HuH-7.5 (cell line): ENCODE measurements around the gene DCBLD1.
A peak's percentile ranks its signal among the peaks of the same experiment; 100 is the strongest.
"Not testable (repeated sequence)": the region's sequence is repeated elsewhere in the genome, so short reads cannot be mapped to it uniquely, and the experiment has no call there.

Source experiments
- DNase-seq: peaks from one replicate; pipeline ENCODE4 v3.0.0; 2011; ENCODE audit warnings: low spot score

Gene DCBLD1

GRCh38 chr6:117501722-117502121 lies 19.2 kb downstream of the DCBLD1 start:
- DNase-seq, result no peak

GRCh38 chr6:117502580-117502979 lies 20.1 kb downstream of the DCBLD1 start:
- no peak for DNase-seq

GRCh38 chr6:117503211-117503610 lies 20.7 kb downstream of the DCBLD1 start:
- DNase-seq, result no peak

- DNase-seq, result no peak
Observed at GRCh38 chr6:117504478-117505144, 22.1 kb downstream of the DCBLD1 start.

- no peak for DNase-seq
Observed at GRCh38 chr6:117505311-117505710, 22.8 kb downstream of the DCBLD1 start.

- DNase-seq, result peak; percentile 14
Observed at GRCh38 chr6:117506180-117506835, 23.8 kb downstream of the DCBLD1 start.

- DNase-seq, result no peak
Observed at GRCh38 chr6:117506907-117507306, 24.4 kb downstream of the DCBLD1 start.

- DNase-seq, result no peak
Observed at GRCh38 chr6:117508450-117508971, 26.0 kb downstream of the DCBLD1 start.

- DNase-seq, result no peak
Observed at GRCh38 chr6:117509021-117509420, 26.5 kb downstream of the DCBLD1 start.

- no peak for DNase-seq
Observed at GRCh38 chr6:117512056-117512828, 29.8 kb downstream of the DCBLD1 start.

- DNase-seq, result no peak
Observed at GRCh38 chr6:117512987-117513573, 30.6 kb downstream of the DCBLD1 start.

- no peak for DNase-seq
Observed at GRCh38 chr6:117513778-117514365, 31.4 kb downstream of the DCBLD1 start.

- no peak for DNase-seq
Observed at GRCh38 chr6:117514655-117515054, 32.2 kb downstream of the DCBLD1 start.

GRCh38 chr6:117515326-117515725 lies 32.9 kb downstream of the DCBLD1 start:
- DNase-seq, result no peak

GRCh38 chr6:117517995-117518394 lies 35.5 kb downstream of the DCBLD1 start:
- DNase-seq, result not testable (repeated sequence)

GRCh38 chr6:117518870-117519269 lies 36.4 kb downstream of the DCBLD1 start:
- DNase-seq, result no peak

GRCh38 chr6:117520603-117521395 lies 38.3 kb downstream of the DCBLD1 start:
- no peak for DNase-seq

GRCh38 chr6:117521791-117522502 lies 39.5 kb downstream of the DCBLD1 start:
- DNase-seq, result no peak

GRCh38 chr6:117525607-117526006 lies 43.1 kb downstream of the DCBLD1 start:
- no peak for DNase-seq

GRCh38 chr6:117530467-117531242 lies 48.2 kb downstream of the DCBLD1 start:
- no peak for DNase-seq
